ENCODE data around the gene CENPB.
"Not testable (repeated sequence)": the region's sequence is repeated elsewhere in the genome, so short reads cannot be mapped to it uniquely, and the experiment has no call there.

CENPB gene

GRCh38 chr20:3786665-3787323, at the start of gene CENPB:
Gene CENPB (minus strand): TSS chr20:3786740. CDS start chr20:3786483, 257 bp downstream.
- peak; percentile 97 for DNase-seq

GRCh38 chr20:3836132-3836531, 49.6 kb upstream of the CENPB start:
- DNase-seq: no peak

GRCh38 chr20:3829891-3830290, 43.4 kb upstream of the CENPB start:
- not testable (repeated sequence) for DNase-seq

- DNase-seq: no peak
Observed at GRCh38 chr20:3828798-3829197, 42.3 kb upstream of the CENPB start.

- no peak for DNase-seq
Observed at GRCh38 chr20:3826420-3826819, 39.9 kb upstream of the CENPB start.

GRCh38 chr20:3825526-3825925, 39.0 kb upstream of the CENPB start:
- DNase-seq: no peak

GRCh38 chr20:3823881-3824280, 37.3 kb upstream of the CENPB start:
- DNase-seq: no peak

- no peak for DNase-seq
Observed at GRCh38 chr20:3821996-3822395, 35.5 kb upstream of the CENPB start.

GRCh38 chr20:3820901-3821727, 34.6 kb upstream of the CENPB start:
- no peak for DNase-seq

GRCh38 chr20:3820048-3820900, 33.7 kb upstream of the CENPB start, which contains the start of gene AP5S1:
Gene AP5S1 (plus strand): TSS chr20:3820547. CDS start chr20:3822118, 1,571 bp downstream.
- DNase-seq: peak; percentile 98

GRCh38 chr20:3819411-3820047, 33.0 kb upstream of the CENPB start:
- no peak for DNase-seq

GRCh38 chr20:3818155-3819151, 31.9 kb upstream of the CENPB start:
- DNase-seq: no peak

GRCh38 chr20:3815703-3816315, 29.3 kb upstream of the CENPB start:
- no peak for DNase-seq

GRCh38 chr20:3814928-3815495, 28.5 kb upstream of the CENPB start:
- DNase-seq: no peak

GRCh38 chr20:3813848-3814581, 27.5 kb upstream of the CENPB start:
- DNase-seq: no peak

GRCh38 chr20:3812975-3813847, 26.7 kb upstream of the CENPB start:
- DNase-seq: no peak

GRCh38 chr20:3812259-3812681, 25.7 kb upstream of the CENPB start:
- DNase-seq: no peak

- peak; percentile 92 for DNase-seq
Observed at GRCh38 chr20:3811467-3812258, 25.1 kb upstream of the CENPB start.

Data from activated CD8-positive, alpha-beta memory T cell treated with anti-CD3 and anti-CD28 coated beads, Interleukin-2, amount 50 U/mL, for 48 hours (primary cell).